ENCODE results near the gene VARS2.

GRCh38 chr6:30940361-30940986, 26.4 kb downstream of the VARS2 start, which contains the start of gene MUCL3:
- TF ChIP-seq CTCF (IDR thresholded peaks at IDR 0.05) (no peak), POLR2A (IDR thresholded peaks at IDR 0.05) (no peak)
